H1 (cell line): ENCODE measurements around the gene MED12L. TPM values are rescaled to one million over a fixed set of nuclear protein-coding genes. Genes with fewer than 3 reads are reported as not detected.

Experiments
- CTCF ChIA-PET: fragments of 300-600 bp; sonication (Branson Sonifier 250); formaldehyde crosslinking; loops from one replicate; lab custom pipeline; 2021; ENCODE audit not compliant: partially characterized antibody; lab: Charles Lee
- POLR2A ChIA-PET: fragments of 300-600 bp; sonication (Branson Sonifier 250); formaldehyde crosslinking; loops from one replicate; lab custom pipeline; 2021; ENCODE audit warnings: inconsistent platforms; ENCODE audit not compliant: partially characterized antibody; lab: Charles Lee
- DNase-seq, 2 experiments: peaks; one replicate each; pipeline versions ENCODE4 v3.0.0 to v3.0.0-alpha.2; 2010 to 2022; ENCODE audit warnings: low spot score in 2 of 2, low read depth in 1 of 2, mixed read lengths in 1 of 2
- FAIRE-seq: peaks from 2 replicates; lab custom pipeline; 2011; peaks lifted over from hg19 to GRCh38; lab: Jason Lieb, UNC
- H2AFZ ChIP-seq: 2 replicates; pipeline ENCODE4 v1.8.1; 2012; ENCODE audit warnings: low read length, inconsistent platforms
- H2AK5ac ChIP-seq: 2 replicates; pipeline ENCODE4 v1.6.1; 2013; ENCODE audit warnings: low read depth, low read length
- H2BK120ac ChIP-seq: replicated peaks from 2 replicates; pipeline ENCODE3; 2013; ENCODE audit warnings: low read depth, low read length, inconsistent platforms
- H2BK12ac ChIP-seq: 2 replicates; pipeline ENCODE4 v1.6.1; 2013; ENCODE audit warnings: low read depth, low read length
- H2BK15ac ChIP-seq: 2 replicates; pipeline ENCODE4 v1.6.1; 2013; ENCODE audit warnings: low read length
- H2BK20ac ChIP-seq: 2 replicates; pipeline ENCODE4 v1.6.1; 2013; ENCODE audit warnings: low read length
- H2BK5ac ChIP-seq: 2 replicates; pipeline ENCODE4 v1.6.1; 2013; ENCODE audit warnings: low read depth, low read length
- H3K14ac ChIP-seq: 2 replicates; pipeline ENCODE4 v1.6.1; 2013; ENCODE audit warnings: inconsistent platforms; ENCODE audit not compliant: insufficient read length
- H3K18ac ChIP-seq: 2 replicates; pipeline ENCODE4 v1.6.1; 2013; ENCODE audit warnings: low read length; ENCODE audit errors: extremely low read depth
- H3K23ac ChIP-seq: 2 replicates; pipeline ENCODE4 v1.6.1; 2013; ENCODE audit warnings: inconsistent platforms; ENCODE audit not compliant: insufficient read length
- H3K23me2 ChIP-seq: 2 replicates; pipeline ENCODE4 v1.6.1; 2013; ENCODE audit warnings: low read depth, low read length
- H3K27ac ChIP-seq: 2 replicates; pipeline ENCODE4 v1.6.1; 2011; ENCODE audit warnings: low read depth, low read length, inconsistent platforms
- H3K27me3 ChIP-seq, 4 experiments: replicated peaks in 1 of 4; 1 replicate in 1 of 4; 2 replicates in 3 of 4; pipeline versions ENCODE4 v1.6.1 to v1.8.1; 2011 to 2013; ENCODE audit warnings: low read length in 3 of 4, mild to moderate bottlenecking in 3 of 4, inconsistent platforms in 2 of 4, mixed read lengths in 2 of 4, moderate library complexity in 1 of 4; ENCODE audit not compliant: control insufficient read depth in 3 of 4, insufficient read depth in 3 of 4; ENCODE audit errors: extremely low read depth in 1 of 4
- H3K36me3 ChIP-seq, 4 experiments: 2 replicates each; pipeline versions ENCODE4 v1.6.1 to v1.8.1; 2011 to 2013; ENCODE audit warnings: mild to moderate bottlenecking in 4 of 4, low read length in 3 of 4, moderate library complexity in 2 of 4, control low read depth in 1 of 4, inconsistent platforms in 1 of 4; ENCODE audit not compliant: insufficient read depth in 4 of 4, control insufficient read depth in 2 of 4
- H3K4ac ChIP-seq: replicated peaks from 2 replicates; pipeline ENCODE3; 2013; ENCODE audit warnings: low read length, low read depth, mixed read lengths, inconsistent platforms; ENCODE audit not compliant: insufficient read length
- H3K4me1 ChIP-seq, 4 experiments: replicated peaks in 1 of 4; 1 replicate in 1 of 4; 2 replicates in 3 of 4; pipeline versions ENCODE4 v1.6.1 to v1.8.1; 2011 to 2013; ENCODE audit warnings: low read length in 3 of 4, inconsistent platforms in 2 of 4, mixed read lengths in 1 of 4; ENCODE audit not compliant: insufficient read depth in 4 of 4, control insufficient read depth in 3 of 4
- H3K4me2 ChIP-seq, 2 experiments: 2 replicates each; pipeline versions ENCODE4 v1.6.1 to v1.8.1; 2011 to 2013; ENCODE audit warnings: low read depth in 2 of 2, low read length in 2 of 2, control low read depth in 1 of 2, inconsistent platforms in 1 of 2, mild to moderate bottlenecking in 1 of 2; ENCODE audit not compliant: insufficient read depth in 1 of 2
- H3K4me3 ChIP-seq, 4 experiments: fragments of 200-600, 300-600 bp in 1 of 4; sonication (generic), shearing (Covaris generic), sonication (Bioruptor Twin) in 1 of 4; 2 replicates each; pipeline versions ENCODE4 v1.5.1 to v1.8.1; 2011 to 2016; ENCODE audit warnings: low read length in 4 of 4, low read depth in 3 of 4, control low read depth in 2 of 4, inconsistent platforms in 2 of 4, mild to moderate bottlenecking in 2 of 4, mixed read lengths in 1 of 4, moderate library complexity in 1 of 4; ENCODE audit not compliant: insufficient read depth in 2 of 4; ENCODE audit errors: extremely low read depth in 1 of 4
- H3K56ac ChIP-seq: replicated peaks from 2 replicates; pipeline ENCODE3; 2013; ENCODE audit warnings: low read depth, mild to moderate bottlenecking, mixed read lengths, low read length, inconsistent platforms; ENCODE audit not compliant: insufficient read length
- H3K79me1 ChIP-seq: 2 replicates; pipeline ENCODE4 v1.6.1; 2013; ENCODE audit warnings: low read depth, low read length, control low read depth
- H3K79me2 ChIP-seq, 2 experiments: 2 replicates each; pipeline versions ENCODE4 v1.6.1 to v1.8.1; 2012 to 2013; ENCODE audit warnings: low read length in 2 of 2, mild to moderate bottlenecking in 2 of 2, inconsistent platforms in 1 of 2; ENCODE audit not compliant: insufficient read depth in 2 of 2, control insufficient read depth in 1 of 2
- H3K9ac ChIP-seq, 4 experiments: replicated peaks in 1 of 4; 1 replicate in 1 of 4; 2 replicates in 3 of 4; pipeline versions ENCODE4 v1.6.1 to v1.8.1; 2011 to 2013; ENCODE audit warnings: low read depth in 3 of 4, low read length in 3 of 4, control low read depth in 2 of 4, mild to moderate bottlenecking in 2 of 4, moderate library complexity in 2 of 4, inconsistent platforms in 1 of 4; ENCODE audit errors: extremely low read depth in 1 of 4
- H3K9me3 ChIP-seq, 2 experiments: 2 replicates each; pipeline versions ENCODE4 v1.6.1 to v1.8.1; 2012 to 2013; ENCODE audit warnings: mild to moderate bottlenecking in 2 of 2, moderate library complexity in 2 of 2, control low read depth in 1 of 2, inconsistent platforms in 1 of 2, low read depth in 1 of 2, low read length in 1 of 2, mixed read lengths in 1 of 2; ENCODE audit not compliant: insufficient read depth in 2 of 2
- H4K20me1 ChIP-seq, 2 experiments: replicated peaks in 1 of 2; 2 replicates each; pipeline versions ENCODE3 to v1.8.1; 2011 to 2013; ENCODE audit warnings: inconsistent platforms in 2 of 2, low read length in 2 of 2, mild to moderate bottlenecking in 1 of 2; ENCODE audit not compliant: insufficient read depth in 2 of 2, control insufficient read depth in 1 of 2
- H4K5ac ChIP-seq: 2 replicates; pipeline ENCODE4 v1.6.1; 2013; ENCODE audit warnings: low read length, low read depth, mixed read lengths, inconsistent platforms; ENCODE audit not compliant: insufficient read length
- H4K8ac ChIP-seq: 2 replicates; pipeline ENCODE4 v1.8.0; 2013; ENCODE audit warnings: mild to moderate bottlenecking, moderate library complexity, low read length, inconsistent platforms; ENCODE audit not compliant: insufficient read depth; ENCODE audit errors: extremely low read depth
- H4K91ac ChIP-seq: replicated peaks from 2 replicates; pipeline ENCODE3; 2013; ENCODE audit warnings: low read length, mixed read lengths, inconsistent platforms; ENCODE audit not compliant: insufficient read length
- ASH2L ChIP-seq: fragments of 200-600, 300-600 bp; sonication (generic); IDR thresholded peaks from one replicate; pipeline ENCODE4 v1.7.1; 2017; ENCODE audit warnings: low read length
- BACH1 ChIP-seq: IDR thresholded peaks from 2 replicates; pipeline ENCODE4 v1.6.1; 2012; ENCODE audit warnings: low read length, improper control_type of control experiment
- BCL11A ChIP-seq, 2 experiments: IDR thresholded peaks; one replicate each; pipeline ENCODE4 v1.6.1; 2011; ENCODE audit warnings: low read depth in 2 of 2, low read length in 2 of 2, mild to moderate bottlenecking in 2 of 2
- CHD1 ChIP-seq: IDR thresholded peaks from 2 replicates; pipeline ENCODE4 v1.6.1; 2012; ENCODE audit warnings: low read depth, low read length, improper control_type of control experiment
- CTBP2 ChIP-seq: IDR thresholded peaks from 2 replicates; pipeline ENCODE4 v1.7.0; 2011; ENCODE audit warnings: borderline replicate concordance, mild to moderate bottlenecking, moderate library complexity, mixed read lengths, low read length; ENCODE audit not compliant: insufficient read depth, insufficient read length
- EP300 ChIP-seq, 2 experiments: IDR thresholded peaks; 1 replicate in 1 of 2; 2 replicates in 1 of 2; pipeline ENCODE4 v1.6.1; 2011 to 2012; ENCODE audit warnings: low read depth in 2 of 2, low read length in 2 of 2, mild to moderate bottlenecking in 2 of 2, borderline replicate concordance in 1 of 2, inconsistent platforms in 1 of 2, moderate library complexity in 1 of 2
- FOSL1 ChIP-seq: IDR thresholded peaks from 2 replicates; pipeline ENCODE4 v1.6.1; 2011; ENCODE audit warnings: mild to moderate bottlenecking, low read depth, low read length, moderate library complexity; ENCODE audit not compliant: insufficient read depth
- KDM5A ChIP-seq: fragments of 200-600 bp; IDR thresholded peaks from 2 replicates; pipeline ENCODE4 v1.7.1; 2012; ENCODE audit warnings: mild to moderate bottlenecking, low read length, inconsistent platforms, mixed read lengths
- MAX ChIP-seq: IDR thresholded peaks from 2 replicates; pipeline ENCODE4 v1.6.1; 2012; ENCODE audit warnings: inconsistent platforms
- RBBP5 ChIP-seq: IDR thresholded peaks from 2 replicates; pipeline ENCODE4 v1.7.1; 2012; ENCODE audit warnings: low read depth, mild to moderate bottlenecking, inconsistent platforms, low read length, moderate library complexity, borderline replicate concordance
- RFX5 ChIP-seq: IDR thresholded peaks from 2 replicates; pipeline ENCODE4 v1.6.1; 2011; ENCODE audit warnings: low read depth, low read length, improper control_type of control experiment, borderline replicate concordance
- SP2 ChIP-seq: IDR thresholded peaks from 2 replicates; pipeline ENCODE4 v1.6.1; 2012; ENCODE audit warnings: mild to moderate bottlenecking, low read length, inconsistent platforms
- SRF ChIP-seq: IDR thresholded peaks from 2 replicates; pipeline ENCODE4 v1.6.1; 2011; ENCODE audit warnings: mild to moderate bottlenecking, low read depth, low read length, moderate library complexity
- SUZ12 ChIP-seq: fragments of 200-600 bp; sonication (generic); IDR thresholded peaks from 2 replicates; pipeline ENCODE4 v1.6.1; 2012; ENCODE audit warnings: mild to moderate bottlenecking, inconsistent platforms, low read length, moderate library complexity, mixed read lengths
- TBP ChIP-seq: IDR thresholded peaks from 2 replicates; pipeline ENCODE4 v1.6.1; 2011; ENCODE audit warnings: low read depth, low read length, improper control_type of control experiment
- WGBS, 2 experiments: shearing (Covaris generic) in 1 of 2; methylation state at CpG; one replicate each; pipeline versions ENCODE4 v1.1.6 to v1.1.7; 2013 to 2015; ENCODE audit warnings: low lambda C conversion rate in 2 of 2, mixed read lengths in 2 of 2, inconsistent platforms in 1 of 2, low coverage in 1 of 2, missing lambda C conversion rate in 1 of 2; ENCODE audit not compliant: insufficient replicate concordance in 2 of 2, insufficient coverage in 1 of 2, insufficient read length in 1 of 2; ENCODE audit errors: extremely low coverage in 1 of 2, missing lambda C conversion rate in 1 of 2; 5-methylcytosine and 5-hydroxymethylcytosine counted together
- polyA plus RNA-seq, 7 experiments: library from polyadenylated mRNA; depleted of rRNA in 3 of 7; stranded (reverse) in 5 of 7; unstranded in 2 of 7; fragments of >200 nt in 5 of 7; fragments of 200-250 nt in 2 of 7; gene quantifications; 1 replicate in 5 of 7; 2 replicates in 1 of 7; 4 replicates in 1 of 7; pipeline versions ENCODE4 v1.2.1 to v1.2.3, GENCODE V29; 2011 to 2013; ENCODE audit warnings: missing spikeins in 2 of 7, mixed read lengths in 2 of 7
- total RNA-seq: library from RNA; stranded (reverse); fragmentation: NEBNext Ultra II Directional; extraction: Animal tissue kit (Norgen Biotek cat#: 25700); gene quantifications from 2 replicates; pipeline ENCODE4 v1.2.1, GENCODE V29; 2021

The MED12L gene
- total and polyA plus RNA-seq, 2 of the 8 experiments (the other 6 are each of a cell fraction or from before 2014, with no cell fraction given), result 3.6 to 26.2 TPM

GRCh38 chr3:151309566-151309965 lies 224.1 kb downstream of the MED12L start:
- Histone ChIP-seq H3K79me2 (no peaks in the 10 kb centered on the region), H2BK15ac (no peak overlapping the region), H3K9ac (no peak overlapping the region), H3K18ac (no peak overlapping the region), H2BK5ac (no peak overlapping the region), H2AK5ac (no peak overlapping the region), H3K23me2 (no peaks in the 10 kb centered on the region), H4K91ac (no peak overlapping the region), H4K5ac (no peak overlapping the region), H3K23ac (no peak overlapping the region), H3K14ac (no peak overlapping the region), H3K4ac (no peak overlapping the region), H2AFZ (no peak overlapping the region), H3K56ac (no peak overlapping the region), H4K20me1 (no peaks in the 10 kb centered on the region), H4K8ac (no peak overlapping the region), H3K36me3 (no peaks in the 10 kb centered on the region), H3K4me1 (peaks cover 7 to 33% (median 20%) of the 10 kb centered on the region in 4 experiments), H3K4me2 (no peak overlapping the region), H3K9me3 (no peaks in the 10 kb centered on the region), H2BK12ac (no peak overlapping the region), H3K27ac (no peak overlapping the region), H3K4me3 (no peak overlapping the region), H3K27me3 (0 out of 7 replicates have a peak, but pooled peaks cover 0 to 3% (median 0%) of the 10 kb centered on the region in 4 experiments), H2BK120ac (no peak overlapping the region), H3K79me1 (no peaks in the 10 kb centered on the region), H2BK20ac (no peak overlapping the region)
- no peak for FAIRE-seq
- ChIA-PET POLR2A (no interaction called here), CTCF (interaction anchor here (0.6 to 1.8 kb wide), 5 partner anchors 9 to 1020 kb away, joined by 3 to 7 read pairs (median 5); no protein-coding TSS in a partner anchor)
- WGBS, 2 experiments, result 94% methylated on average over 2 of the region's 2 CpGs; no CpG with 5 or more reads in 1 of the 2 experiments
- no peak for DNase-seq
- TF ChIP-seq CHD1, result no peak
- TF ChIP-seq SRF, result no peak
- no peak for TF ChIP-seq BACH1
- TF ChIP-seq MAX, result no peak
- no peak for TF ChIP-seq SUZ12
- no peak for TF ChIP-seq RBBP5
- no peak for TF ChIP-seq CTBP2
- no peak for TF ChIP-seq RFX5
- TF ChIP-seq SP2, result no peak
- TF ChIP-seq KDM5A, result no peak
- TF ChIP-seq EP300 (IDR thresholded peaks at IDR 0.05; ENCODE audit: borderline replicate concordance in 1 of 2, low read depth in 2 of 2, low read length in 2 of 2), result no peak
- TF ChIP-seq TBP, result no peak
- TF ChIP-seq BCL11A (IDR thresholded peaks at IDR 0.05; ENCODE audit: low read depth in 2 of 2, low read length in 2 of 2), result no peak
- TF ChIP-seq FOSL1, result no peak
- TF ChIP-seq ASH2L, result no peak
